ENCODE data around the gene ABHD12.

The ABHD12 gene

GRCh38 chr20:25288291-25289181, 102.1 kb downstream of the ABHD12 start:
- DNase-seq: no peak

- no peak for DNase-seq
Measured at GRCh38 chr20:25287631-25288290, 102.9 kb downstream of the ABHD12 start.

GRCh38 chr20:25286917-25287316, 103.7 kb downstream of the ABHD12 start:
- DNase-seq: no peak

- DNase-seq: no peak
Measured at GRCh38 chr20:25285856-25286798, 104.5 kb downstream of the ABHD12 start.

GRCh38 chr20:25285091-25285647, 105.5 kb downstream of the ABHD12 start:
- DNase-seq: no peak

- DNase-seq: no peak
Measured at GRCh38 chr20:25284131-25284601, 106.5 kb downstream of the ABHD12 start.

GRCh38 chr20:25283221-25283951, 107.2 kb downstream of the ABHD12 start:
- no peak for DNase-seq

- DNase-seq: no peak
Measured at GRCh38 chr20:25282796-25283195, 107.8 kb downstream of the ABHD12 start.

GRCh38 chr20:25282034-25282781, 108.4 kb downstream of the ABHD12 start:
- no peak for DNase-seq

GRCh38 chr20:25281541-25281991, 109.1 kb downstream of the ABHD12 start:
- DNase-seq: no peak

GRCh38 chr20:25280574-25281535, 109.8 kb downstream of the ABHD12 start:
- DNase-seq: no peak

- DNase-seq: peak; percentile 76
Measured at GRCh38 chr20:25280051-25280573, 110.5 kb downstream of the ABHD12 start.

GRCh38 chr20:25279403-25279802, 111.2 kb downstream of the ABHD12 start:
- no peak for DNase-seq

- DNase-seq: no peak
Measured at GRCh38 chr20:25278636-25279361, 111.8 kb downstream of the ABHD12 start.

- no peak for DNase-seq
Measured at GRCh38 chr20:25277941-25278521, 112.6 kb downstream of the ABHD12 start.

GRCh38 chr20:25277051-25277801, 113.4 kb downstream of the ABHD12 start:
- no peak for DNase-seq

- no peak for DNase-seq
Measured at GRCh38 chr20:25276533-25277050, 114.0 kb downstream of the ABHD12 start.

Data from NCI-H774 (cell line).